Measurements from ENCODE around the gene UNC5CL.

The UNC5CL gene

DNA sequence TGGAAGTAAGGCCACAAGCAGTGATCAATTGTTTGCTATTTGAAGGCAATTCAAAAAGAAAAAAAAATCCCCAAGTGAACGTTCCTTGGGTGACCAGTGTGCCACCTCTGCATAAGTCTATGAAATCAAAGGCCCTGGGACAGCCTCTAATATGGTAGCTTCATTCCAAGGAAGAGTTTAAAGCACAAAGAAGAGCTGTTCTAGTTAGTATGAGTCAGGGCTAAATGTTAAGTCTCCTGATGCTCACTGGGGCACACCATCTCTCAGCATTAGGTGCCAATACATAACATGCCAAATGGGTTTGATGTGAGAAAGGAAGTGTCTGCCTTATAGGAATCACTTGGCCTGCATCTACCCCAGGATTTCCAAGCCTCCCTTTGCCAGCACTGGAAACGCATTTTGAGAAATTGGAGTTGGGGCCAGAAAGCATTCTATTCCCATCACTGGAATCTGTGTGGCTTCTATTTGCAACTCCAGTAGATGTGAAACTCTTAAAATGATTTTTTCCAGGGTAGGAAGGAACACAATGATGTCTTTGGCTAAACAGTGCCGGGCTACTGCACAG is 13.0 kb downstream of the UNC5CL start:
- Histone ChIP-seq H3K9me3 (ENCODE audit: insufficient read depth, low read depth, low read length) (no peaks in the 10 kb centered on the region), H3K27me3 (ENCODE audit: insufficient read depth, low read length, poor library complexity, severe bottlenecking) (no peaks in the 10 kb centered on the region), H4K20me1 (ENCODE audit: insufficient read depth, low read length, poor library complexity, severe bottlenecking) (no peaks in the 10 kb centered on the region), H3K4me2 (ENCODE audit: low read depth, low read length, poor library complexity, severe bottlenecking) (peak overlapping the region; percentile 80), H3F3A (ENCODE audit: low read depth) (no peaks in the 10 kb centered on the region), H3K36me3 (ENCODE audit: insufficient read depth, low read length) (no peaks in the 10 kb centered on the region), H3K9me2 (replicated peaks; ENCODE audit: low read depth, low read length) (no peaks in the 10 kb centered on the region), H3K79me2 (ENCODE audit: insufficient read depth, low read length) (peaks cover 25% of the 10 kb centered on the region), H3K4me3 (ENCODE audit: low read length, poor library complexity, severe bottlenecking) (peak overlapping the region; percentile 86), H2AFZ (ENCODE audit: low read length) (no peak overlapping the region), H3K9ac (ENCODE audit: low read depth, low read length, poor library complexity, severe bottlenecking) (peak overlapping the region; percentile 99), H3K4me1 (ENCODE audit: insufficient read depth, low read length, poor library complexity, severe bottlenecking) (peaks cover 41% of the 10 kb centered on the region)
- no peak for TF ChIP-seq EZH2phosphoT487 (IDR thresholded peaks at IDR 0.05; ENCODE audit: borderline replicate concordance)
- TF ChIP-seq CTCF (conservative IDR thresholded peaks at IDR 0.05; ENCODE audit: low read length), result no peak

GRCh38 chr6:41023114-41023513 is 15.9 kb downstream of the UNC5CL start:
- H3K27me3 ChIP-seq (ENCODE audit: insufficient read depth, low read length, poor library complexity, severe bottlenecking), result no peaks in the 10 kb centered on the region
- peaks cover 25% of the 10 kb centered on the region for H3K79me2 ChIP-seq (ENCODE audit: insufficient read depth, low read length)
- no peaks in the 10 kb centered on the region for H3K9me3 ChIP-seq (ENCODE audit: insufficient read depth, low read depth, low read length)
- H2AFZ ChIP-seq (ENCODE audit: low read length), result no peak overlapping the region
- no peak overlapping the region for H3K4me2 ChIP-seq (ENCODE audit: low read depth, low read length, poor library complexity, severe bottlenecking)
- H3K4me1 ChIP-seq (ENCODE audit: insufficient read depth, low read length, poor library complexity, severe bottlenecking), result peaks cover 33% of the 10 kb centered on the region
- H3K4me3 ChIP-seq (ENCODE audit: low read length, poor library complexity, severe bottlenecking), result no peak overlapping the region
- TF ChIP-seq CTCF (conservative IDR thresholded peaks at IDR 0.05; ENCODE audit: low read length) (no peak), EZH2phosphoT487 (IDR thresholded peaks at IDR 0.05; ENCODE audit: borderline replicate concordance) (no peak)
- H3F3A ChIP-seq (ENCODE audit: low read depth), result no peaks in the 10 kb centered on the region
- H3K9me2 ChIP-seq (replicated peaks; ENCODE audit: low read depth, low read length), result no peaks in the 10 kb centered on the region
- H3K36me3 ChIP-seq (ENCODE audit: insufficient read depth, low read length), result no peaks in the 10 kb centered on the region
- H4K20me1 ChIP-seq (ENCODE audit: insufficient read depth, low read length, poor library complexity, severe bottlenecking), result no peaks in the 10 kb centered on the region
- H3K9ac ChIP-seq (ENCODE audit: low read depth, low read length, poor library complexity, severe bottlenecking), result no peak overlapping the region

DNA sequence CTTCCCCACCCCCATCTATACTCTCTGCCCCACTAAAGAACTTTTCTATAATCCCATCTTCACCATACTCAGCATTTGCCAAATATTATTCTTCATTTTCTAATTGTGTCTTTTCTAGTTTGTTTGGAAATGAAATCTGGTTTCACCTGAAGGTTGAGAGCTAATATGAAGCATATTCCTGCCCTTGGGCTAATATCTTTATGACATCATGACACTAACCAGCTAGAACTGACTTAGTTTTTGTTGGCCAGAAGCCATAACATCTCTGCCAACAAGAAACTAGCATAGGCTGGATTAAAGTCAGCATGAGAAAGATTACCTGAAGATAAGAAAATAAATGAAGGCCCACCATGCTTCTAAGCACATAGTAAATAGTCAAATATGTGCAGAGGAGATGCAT is 16.7 kb downstream of the UNC5CL start:
- H3K9ac ChIP-seq (ENCODE audit: low read depth, low read length, poor library complexity, severe bottlenecking), result no peak overlapping the region
- no peak for TF ChIP-seq CTCF (conservative IDR thresholded peaks at IDR 0.05; ENCODE audit: low read length)
- TF ChIP-seq EZH2phosphoT487 (IDR thresholded peaks at IDR 0.05; ENCODE audit: borderline replicate concordance), result no peak
- H3F3A ChIP-seq (ENCODE audit: low read depth), result no peaks in the 10 kb centered on the region
- H3K9me3 ChIP-seq (ENCODE audit: insufficient read depth, low read depth, low read length), result no peaks in the 10 kb centered on the region
- no peak overlapping the region for H3K4me3 ChIP-seq (ENCODE audit: low read length, poor library complexity, severe bottlenecking)
- no peaks in the 10 kb centered on the region for H3K36me3 ChIP-seq (ENCODE audit: insufficient read depth, low read length)
- H2AFZ ChIP-seq (ENCODE audit: low read length), result no peak overlapping the region
- no peak overlapping the region for H3K4me2 ChIP-seq (ENCODE audit: low read depth, low read length, poor library complexity, severe bottlenecking)
- no peaks in the 10 kb centered on the region for H4K20me1 ChIP-seq (ENCODE audit: insufficient read depth, low read length, poor library complexity, severe bottlenecking)
- peaks cover 22% of the 10 kb centered on the region for H3K79me2 ChIP-seq (ENCODE audit: insufficient read depth, low read length)
- H3K4me1 ChIP-seq (ENCODE audit: insufficient read depth, low read length, poor library complexity, severe bottlenecking), result peaks cover 33% of the 10 kb centered on the region
- no peaks in the 10 kb centered on the region for H3K27me3 ChIP-seq (ENCODE audit: insufficient read depth, low read length, poor library complexity, severe bottlenecking)
- H3K9me2 ChIP-seq (replicated peaks; ENCODE audit: low read depth, low read length), result no peaks in the 10 kb centered on the region
